Testis (tissue), 3 donors: Measurements from ENCODE around the gene PLCL1. TPM values are rescaled to one million over a fixed set of nuclear protein-coding genes. Genes with fewer than 3 reads are reported as not detected.

ENCODE experiments used
- DNase-seq: peaks from one replicate; pipeline ENCODE4 v3.0.0-alpha.2; 2019
- H3K27ac ChIP-seq, 2 donors: fragments of 200-600 bp; sonication (generic); one replicate each; pipeline ENCODE4 v1.5.1; 2019
- H3K27me3 ChIP-seq: fragments of 200-600 bp; sonication (generic); one replicate; pipeline ENCODE4 v1.5.1; 2019
- H3K36me3 ChIP-seq: fragments of 200-600 bp; sonication (generic); one replicate; pipeline ENCODE4 v1.5.1; 2017; ENCODE audit warnings: low read depth; ENCODE audit errors: missing control alignments
- H3K4me1 ChIP-seq: fragments of 200-600 bp; sonication (generic); one replicate; pipeline ENCODE4 v1.5.1; 2019
- H3K4me3 ChIP-seq, 2 donors: fragments of 200-600 bp; sonication (generic); one replicate each; pipeline ENCODE4 v1.5.1; 2017 to 2019
- H3K9me3 ChIP-seq: fragments of 200-600 bp; sonication (generic); one replicate; pipeline ENCODE4 v1.5.1; 2017
- POLR2A ChIP-seq: fragments of 450-650 bp; IDR thresholded peaks from one replicate; pipeline ENCODE4 v1.6.1; 2017; ENCODE audit warnings: antibody characterized with exemption, mild to moderate bottlenecking, moderate library complexity
- WGBS, 2 donors: methylation state at CpG; one replicate each; pipeline ENCODE4 v1.1.5; 2018; 5-methylcytosine and 5-hydroxymethylcytosine counted together
- intact Hi-C: fragments of 100-400 bp; cut with DNase I; formaldehyde crosslinking; loops from one replicate; pipeline ENCODE4 v1.15.1; 2023; ENCODE audit warnings: low total_unique reads
- polyA plus RNA-seq: library from polyadenylated mRNA; stranded (reverse); fragments of 350-450 nt; fragmentation: Illumina TruSeq; extraction: RNeasy Lipid Tissue Mini Kit (QIAGEN cat#74804); gene quantifications from one replicate; pipeline ENCODE4 v1.2.3, GENCODE V29; 2014; ENCODE audit warnings: low read depth, low replicate concordance; ENCODE audit not compliant: insufficient read depth
- total RNA-seq, 2 donors: library from RNA; depleted of rRNA; stranded (reverse); fragments of >200 nt; gene quantifications; one replicate each; pipeline ENCODE4 v1.2.3, GENCODE V29; 2016
- TF ChIP-seq, protein P1 (sequence below), 3 experiments: fragments of 450-650 bp in 2 of 3; fragments of 200-600 bp in 1 of 3; sonication (generic) in 1 of 3; IDR thresholded peaks; one replicate each; pipeline ENCODE4 v1.5.1; 2016 to 2019; ENCODE audit warnings: antibody characterized with exemption in 3 of 3, mild to moderate bottlenecking in 2 of 3, moderate library complexity in 1 of 3

PLCL1 gene
- total and polyA plus RNA-seq, 3 donors from 2014 or later, result 2.1 to 2.6 (median 2.4) TPM

DNA sequence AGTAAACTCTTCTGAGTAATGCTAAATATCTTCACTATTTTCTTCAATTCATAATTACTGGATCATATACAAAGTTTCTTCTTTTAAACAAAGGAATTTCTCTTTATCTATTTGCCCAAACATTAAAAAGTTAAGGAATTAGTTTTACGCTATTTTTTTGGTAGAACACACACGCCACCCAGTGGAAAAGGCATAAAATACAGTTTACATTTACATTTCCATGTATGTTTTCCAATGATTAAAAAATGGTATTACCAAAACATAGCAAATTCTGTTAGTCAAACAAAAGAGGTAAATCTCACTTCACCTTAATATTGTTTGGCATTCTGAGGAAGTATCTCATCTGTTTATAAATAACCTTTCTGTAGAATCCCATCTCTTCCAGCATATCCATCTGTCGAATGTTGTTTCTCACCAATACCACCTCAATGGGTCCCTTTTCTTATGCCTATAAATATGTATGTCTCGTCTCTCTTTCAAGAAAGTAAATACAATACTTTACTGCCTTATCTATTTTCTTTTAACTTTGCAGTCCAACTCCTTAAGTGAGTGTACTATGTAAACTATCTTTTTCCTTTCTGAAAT is 26.5 kb upstream of the PLCL1 start:
- no peak for DNase-seq
- H3K9me3 ChIP-seq, result no peaks in the 10 kb centered on the region
- H3K27ac ChIP-seq, result no peak overlapping the region
- H3K4me1 ChIP-seq, result no peaks in the 10 kb centered on the region
- H3K4me3 ChIP-seq, result no peak overlapping the region
- TF ChIP-seq, protein P1, sequence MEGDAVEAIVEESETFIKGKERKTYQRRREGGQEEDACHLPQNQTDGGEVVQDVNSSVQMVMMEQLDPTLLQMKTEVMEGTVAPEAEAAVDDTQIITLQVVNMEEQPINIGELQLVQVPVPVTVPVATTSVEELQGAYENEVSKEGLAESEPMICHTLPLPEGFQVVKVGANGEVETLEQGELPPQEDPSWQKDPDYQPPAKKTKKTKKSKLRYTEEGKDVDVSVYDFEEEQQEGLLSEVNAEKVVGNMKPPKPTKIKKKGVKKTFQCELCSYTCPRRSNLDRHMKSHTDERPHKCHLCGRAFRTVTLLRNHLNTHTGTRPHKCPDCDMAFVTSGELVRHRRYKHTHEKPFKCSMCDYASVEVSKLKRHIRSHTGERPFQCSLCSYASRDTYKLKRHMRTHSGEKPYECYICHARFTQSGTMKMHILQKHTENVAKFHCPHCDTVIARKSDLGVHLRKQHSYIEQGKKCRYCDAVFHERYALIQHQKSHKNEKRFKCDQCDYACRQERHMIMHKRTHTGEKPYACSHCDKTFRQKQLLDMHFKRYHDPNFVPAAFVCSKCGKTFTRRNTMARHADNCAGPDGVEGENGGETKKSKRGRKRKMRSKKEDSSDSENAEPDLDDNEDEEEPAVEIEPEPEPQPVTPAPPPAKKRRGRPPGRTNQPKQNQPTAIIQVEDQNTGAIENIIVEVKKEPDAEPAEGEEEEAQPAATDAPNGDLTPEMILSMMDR (IDR thresholded peaks at IDR 0.05), result peak; percentile 41 to 61 (median 55)
- no peak for TF ChIP-seq POLR2A
- no peaks in the 10 kb centered on the region for H3K27me3 ChIP-seq
- no peaks in the 10 kb centered on the region for H3K36me3 ChIP-seq
- intact Hi-C loops, result no loop called here
- 43 to 44% methylated on average over 4 of the region's 4 CpGs for WGBS, 2 donors

DNA sequence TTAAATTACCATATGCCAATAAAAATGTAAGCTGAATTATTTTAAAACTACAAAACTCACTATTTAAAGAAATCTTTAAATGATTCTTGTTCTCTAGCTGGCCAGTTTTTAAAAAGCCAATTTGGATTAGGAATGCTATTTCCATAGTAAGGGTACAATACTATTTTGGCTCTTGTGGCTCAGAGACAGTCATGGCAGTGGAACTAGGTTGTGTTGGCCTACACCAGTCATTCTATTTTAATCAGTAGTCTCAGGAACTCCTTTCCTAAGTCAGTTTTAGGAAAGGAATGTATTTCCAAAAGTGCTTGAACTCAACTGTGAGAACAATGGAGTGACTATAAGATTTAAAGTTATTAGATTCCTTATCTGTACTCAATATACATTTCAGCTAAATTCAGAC is 25.1 kb upstream of the PLCL1 start:
- intact Hi-C loops, result no loop called here
- H3K4me3 ChIP-seq, result no peak overlapping the region
- H3K27me3 ChIP-seq, result no peaks in the 10 kb centered on the region
- no peaks in the 10 kb centered on the region for H3K4me1 ChIP-seq
- no peak for TF ChIP-seq POLR2A
- TF ChIP-seq, protein P1 (IDR thresholded peaks at IDR 0.05), result no peak
- no peaks in the 10 kb centered on the region for H3K36me3 ChIP-seq
- no peak for DNase-seq
- H3K9me3 ChIP-seq, result no peaks in the 10 kb centered on the region
- no peak overlapping the region for H3K27ac ChIP-seq

DNA sequence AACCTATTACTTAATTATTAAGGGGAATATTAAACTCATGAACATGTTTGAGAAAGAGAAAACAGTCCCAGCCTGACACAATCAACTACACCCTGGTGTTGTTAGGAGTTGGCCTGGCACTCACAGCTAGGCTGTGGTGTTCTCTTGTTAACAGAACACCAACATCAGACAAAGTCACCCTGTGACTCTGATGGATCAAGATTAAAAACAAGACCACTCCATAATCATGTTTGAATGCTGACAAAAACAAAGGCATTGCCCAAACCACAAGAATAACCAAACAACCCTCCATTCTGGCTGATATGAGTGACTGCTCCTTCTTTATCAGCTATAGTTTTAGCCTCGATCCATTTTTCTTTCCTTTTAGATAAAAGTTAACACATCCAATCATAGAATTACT is 22.3 kb upstream of the PLCL1 start:
- Histone ChIP-seq H3K9me3 (no peaks in the 10 kb centered on the region), H3K27me3 (no peaks in the 10 kb centered on the region), H3K27ac (no peak overlapping the region), H3K36me3 (no peaks in the 10 kb centered on the region), H3K4me1 (no peaks in the 10 kb centered on the region), H3K4me3 (no peak overlapping the region)
- intact Hi-C loops, result no loop called here
- no peak for TF ChIP-seq POLR2A
- DNase-seq, result no peak
- WGBS, 2 donors, result 50 to 55% methylated on average over 1 of the region's 1 CpG

DNA sequence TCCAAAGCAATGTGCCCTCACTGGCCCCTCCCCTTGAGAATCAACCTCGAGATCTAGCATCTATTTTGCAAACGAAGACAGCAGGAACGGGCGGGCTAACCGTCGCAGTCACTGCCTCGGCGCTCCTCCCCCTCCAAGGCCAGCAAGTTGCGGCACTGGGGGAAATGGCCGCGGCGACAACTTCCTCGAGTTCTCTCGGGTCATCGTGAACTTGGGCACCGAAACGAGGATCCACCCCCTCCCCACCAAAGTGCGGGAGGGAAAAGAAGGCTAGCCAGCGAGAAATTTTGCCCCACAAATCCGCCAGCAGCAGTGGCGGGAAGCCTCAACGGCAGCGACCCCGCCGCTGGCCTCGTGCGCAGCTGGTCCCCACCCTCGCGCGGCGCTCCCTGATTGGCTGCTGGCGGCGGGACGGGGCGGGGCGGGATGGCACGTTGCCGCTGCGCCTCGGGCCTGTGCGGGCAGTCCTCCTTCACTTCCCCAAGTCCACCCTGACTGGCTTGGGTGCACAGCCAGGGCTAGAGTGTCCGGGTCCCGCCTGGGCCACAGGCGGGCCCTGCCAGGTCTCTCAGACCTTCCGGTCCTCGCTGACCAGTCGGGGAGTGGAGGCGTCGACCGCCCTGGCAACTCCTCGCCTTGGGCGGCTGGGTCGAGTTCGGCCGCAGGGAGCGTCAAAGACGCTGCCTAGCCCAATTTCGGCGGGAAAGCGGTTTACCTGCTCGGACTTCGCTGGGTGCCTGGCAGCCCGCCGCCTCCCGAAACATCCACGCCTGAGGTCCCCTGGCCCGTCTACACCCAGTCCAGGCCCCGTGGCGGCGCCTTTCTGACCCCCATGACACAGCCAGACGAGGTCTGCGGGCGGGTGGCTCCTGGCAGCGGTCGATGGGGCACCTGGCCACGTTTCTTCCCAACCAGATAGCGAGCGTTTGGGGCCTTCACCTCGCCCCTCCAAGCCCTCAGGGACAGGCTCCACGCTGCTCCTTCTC is 19.1 kb upstream of the PLCL1 start, which contains the start of gene BOLL:
TSS of gene BOLL (minus strand) at position 364 of the 986 bp plus-strand sequence. CDS start 3,469 bp downstream, outside the sequence.
- intact Hi-C loops, result no loop called here
- Histone ChIP-seq H3K27me3 (no peaks in the 10 kb centered on the region), H3K4me1 (no peaks in the 10 kb centered on the region), H3K36me3 (no peaks in the 10 kb centered on the region), H3K27ac (peak within 1 kb of the TSS; percentile 27 to 60), H3K9me3 (no peaks in the 10 kb centered on the region), H3K4me3 (peak within 1 kb of the TSS; percentile 50 to 64)
- WGBS, 2 donors, result 60 to 70% methylated on average over 33 to 77 of the region's 80 CpGs
- DNase-seq, result peak; percentile 65
- TF ChIP-seq, protein P1 (IDR thresholded peaks at IDR 0.05), result no peak
- TF ChIP-seq POLR2A, result no peak
